GM23338 (cell line): ENCODE data around the gene HAL.

Experiments
- CREB1 ChIP-seq: fragments of 250-450 bp; sonication (Bioruptor Pico); IDR thresholded peaks from 2 replicates; pipeline ENCODE4 v1.5.0; 2020; ENCODE audit warnings: low read depth, mild to moderate bottlenecking, moderate library complexity
- CTCF ChIP-seq, 2 experiments: fragments of 200-600 bp in 1 of 2; sonication (generic) in 1 of 2; conservative IDR thresholded peaks; 2 replicates each; pipeline versions ENCODE4 v1.5.1 to v1.6.1; 2016 to 2017; ENCODE audit warnings: antibody characterized with exemption in 2 of 2, low read depth in 2 of 2, mild to moderate bottlenecking in 2 of 2, moderate library complexity in 1 of 2
- ETS1 ChIP-seq: IDR thresholded peaks from 2 replicates; pipeline ENCODE4 v1.6.1; 2016; ENCODE audit warnings: antibody characterized with exemption
- EZH2 ChIP-seq: fragments of 200-600 bp; sonication (generic); IDR thresholded peaks from one replicate; pipeline ENCODE4 v1.8.0; 2017; ENCODE audit warnings: antibody characterized with exemption, mild to moderate bottlenecking, low read depth; ENCODE audit not compliant: unreplicated experiment
- EZH2phosphoT487 ChIP-seq: fragments of 200-600 bp; sonication (generic); IDR thresholded peaks from one replicate; pipeline ENCODE4 v1.8.1; 2018; ENCODE audit warnings: antibody characterized with exemption; ENCODE audit not compliant: unreplicated experiment
- JUNB ChIP-seq: IDR thresholded peaks from one replicate; pipeline ENCODE4 v1.6.1; 2016; ENCODE audit warnings: antibody characterized with exemption; ENCODE audit not compliant: unreplicated experiment
- POLR2AphosphoS5 ChIP-seq: IDR thresholded peaks from 2 replicates; pipeline ENCODE4 v1.6.1; 2016; ENCODE audit warnings: antibody characterized with exemption, low read depth
- REST ChIP-seq: IDR thresholded peaks from one replicate; pipeline ENCODE4 v1.6.1; 2018; ENCODE audit warnings: antibody characterized with exemption; ENCODE audit not compliant: unreplicated experiment
- ZNF331 ChIP-seq: fragments of 250-450 bp; sonication (Bioruptor Pico); IDR thresholded peaks from 2 replicates; pipeline ENCODE4 v1.5.0; 2020; ENCODE audit warnings: low read depth, mild to moderate bottlenecking, moderate library complexity

GRCh38 chr12:96025518-96025917 is 29.4 kb upstream of the HAL start:
- no peak for TF ChIP-seq CTCF (conservative IDR thresholded peaks at IDR 0.05; ENCODE audit: low read depth in 2 of 2)
- no peak for TF ChIP-seq JUNB
- no peak for TF ChIP-seq POLR2AphosphoS5
- TF ChIP-seq CREB1 (CRISPR knock-in tag): no peak
- no peak for TF ChIP-seq EZH2
- no peak for TF ChIP-seq EZH2phosphoT487
- TF ChIP-seq ETS1: no peak
- no peak for TF ChIP-seq REST
- no peak for TF ChIP-seq ZNF331 (CRISPR knock-in tag)
